Measurements from ENCODE around the gene NSUN4. TPM values are rescaled to one million over a fixed set of nuclear protein-coding genes. Genes with fewer than 3 reads are reported as not detected.

Gene NSUN4
- total and polyA plus RNA-seq, 2 donors (not counting 1 experiment from before 2014, with no cell fraction given): 21.3 to 33.7 TPM

DNA sequence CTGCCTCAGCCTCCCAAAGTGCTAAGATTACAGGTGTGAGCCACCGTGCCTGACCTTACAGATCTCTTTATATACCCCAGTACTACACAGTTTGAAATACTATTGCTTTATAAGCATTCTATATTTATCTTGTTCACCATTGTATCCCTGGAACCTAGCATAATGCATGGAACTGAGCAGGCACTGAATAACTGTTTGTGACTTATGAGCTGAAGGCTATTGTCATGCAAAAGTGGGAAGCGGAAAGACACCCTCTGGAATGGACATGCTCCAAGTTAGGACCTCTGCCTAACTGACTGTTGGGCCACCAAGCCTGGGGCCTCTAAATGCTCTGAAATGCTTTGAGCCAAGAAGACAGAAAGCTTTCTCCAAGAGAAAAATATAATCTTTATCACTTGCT, 45.3 kb upstream of the NSUN4 start:
- Histone ChIP-seq H4K20me1 (ENCODE audit: control insufficient read depth, insufficient read depth, low read length, poor library complexity, severe bottlenecking) (peaks cover 8% of the 10 kb centered on the region), H3K9me3 (ENCODE audit: control extremely low read depth in 1 of 3, control insufficient read depth in 2 of 3, insufficient read depth in 1 of 3, low read length in 2 of 3) (no peaks in the 10 kb centered on the region), H2AFZ (ENCODE audit: insufficient read depth, low read depth, low read length, poor library complexity, severe bottlenecking) (no peak overlapping the region), H3K27me3 (replicated peaks in 1 of 4; ENCODE audit: control extremely low read depth in 1 of 4, control insufficient read depth in 3 of 4, insufficient read depth in 4 of 4, low read length in 3 of 4) (no peaks in the 10 kb centered on the region), H3K9ac (ENCODE audit: low read length) (no peak overlapping the region), H3K27ac (ENCODE audit: low read length in 2 of 2) (no peak overlapping the region), H3K4me2 (replicated peaks; ENCODE audit: low read depth, low read length, poor library complexity, severe bottlenecking) (no peak overlapping the region), H3K36me3 (replicated peaks in 1 of 2; ENCODE audit: control extremely low read depth in 1 of 2, control insufficient read depth in 1 of 2, extremely low read depth in 1 of 2, insufficient read depth in 2 of 2, low read length in 1 of 2) (peaks cover 0 to 35% of the 10 kb centered on the region in 2 experiments), H3K4me1 (ENCODE audit: control insufficient read depth in 2 of 2, insufficient read depth in 2 of 2, low read length in 2 of 2) (no peaks in the 10 kb centered on the region), H3K79me2 (ENCODE audit: control insufficient read depth, insufficient read depth, low read length) (peaks cover 19% of the 10 kb centered on the region), H3K4me3 (ENCODE audit: control extremely low read depth in 1 of 5, extremely low read depth in 1 of 5, insufficient read depth in 1 of 5, low read depth in 2 of 5, low read length in 4 of 5) (no peak overlapping the region)
- WGBS (ENCODE audit: insufficient coverage): 95% methylated on average over 2 of the region's 2 CpGs
- DNase-seq: no peak
- ATAC-seq (ENCODE audit: low read depth): no peak
- H3K9me3 Mint-ChIP-seq (ENCODE audit: insufficient read depth): no peaks in the 10 kb centered on the region
- intact Hi-C loops (cut with micrococcal nuclease): no loop called here
- TF ChIP-seq, protein P1, sequence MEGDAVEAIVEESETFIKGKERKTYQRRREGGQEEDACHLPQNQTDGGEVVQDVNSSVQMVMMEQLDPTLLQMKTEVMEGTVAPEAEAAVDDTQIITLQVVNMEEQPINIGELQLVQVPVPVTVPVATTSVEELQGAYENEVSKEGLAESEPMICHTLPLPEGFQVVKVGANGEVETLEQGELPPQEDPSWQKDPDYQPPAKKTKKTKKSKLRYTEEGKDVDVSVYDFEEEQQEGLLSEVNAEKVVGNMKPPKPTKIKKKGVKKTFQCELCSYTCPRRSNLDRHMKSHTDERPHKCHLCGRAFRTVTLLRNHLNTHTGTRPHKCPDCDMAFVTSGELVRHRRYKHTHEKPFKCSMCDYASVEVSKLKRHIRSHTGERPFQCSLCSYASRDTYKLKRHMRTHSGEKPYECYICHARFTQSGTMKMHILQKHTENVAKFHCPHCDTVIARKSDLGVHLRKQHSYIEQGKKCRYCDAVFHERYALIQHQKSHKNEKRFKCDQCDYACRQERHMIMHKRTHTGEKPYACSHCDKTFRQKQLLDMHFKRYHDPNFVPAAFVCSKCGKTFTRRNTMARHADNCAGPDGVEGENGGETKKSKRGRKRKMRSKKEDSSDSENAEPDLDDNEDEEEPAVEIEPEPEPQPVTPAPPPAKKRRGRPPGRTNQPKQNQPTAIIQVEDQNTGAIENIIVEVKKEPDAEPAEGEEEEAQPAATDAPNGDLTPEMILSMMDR (IDR thresholded peaks at IDR 0.05): no peak
- no peak for TF ChIP-seq EZH2 (IDR thresholded peaks at IDR 0.05; ENCODE audit: borderline replicate concordance, insufficient read depth, low read depth, low read length, poor library complexity, severe bottlenecking)
- POLR2A ChIA-PET: interaction anchor here (0.6 kb wide), 1 partner anchor 152 kb away, joined by 3 read pairs; no protein-coding TSS in a partner anchor
- H3K27me3 Mint-ChIP-seq: no peaks in the 10 kb centered on the region
- H3K4me1 Mint-ChIP-seq: peaks cover 3% of the 10 kb centered on the region
- no peak overlapping the region for H3K4me3 Mint-ChIP-seq
- no peak overlapping the region for H3K27ac Mint-ChIP-seq
- CTCF ChIA-PET: interaction anchor here (2.3 kb wide), 1 partner anchor 71 kb away, joined by 6 read pairs; no protein-coding TSS in a partner anchor

DNA sequence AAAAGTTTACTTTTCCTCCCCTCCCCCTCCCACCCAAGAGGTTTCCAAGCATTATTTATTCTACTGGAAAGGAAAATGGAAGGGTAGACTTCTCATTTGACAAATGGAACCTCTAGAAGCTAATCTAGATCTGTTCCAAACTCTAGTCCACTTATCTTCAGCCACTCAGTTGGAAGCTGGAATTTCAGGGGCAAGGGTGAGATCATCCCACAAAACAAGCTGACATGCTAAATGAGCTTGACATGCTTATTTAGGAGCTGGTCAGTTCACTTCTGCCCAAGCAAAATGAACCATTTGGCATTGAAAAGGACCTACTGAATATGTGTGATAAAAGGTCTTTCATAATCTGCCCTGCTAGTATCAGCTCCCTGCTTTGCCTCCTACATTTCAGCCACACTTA, 42.2 kb upstream of the NSUN4 start:
- peaks cover 24% of the 10 kb centered on the region for H4K20me1 ChIP-seq (ENCODE audit: control insufficient read depth, insufficient read depth, low read length, poor library complexity, severe bottlenecking)
- intact Hi-C loops (cut with micrococcal nuclease): no loop called here
- H3K4me1 ChIP-seq (ENCODE audit: control insufficient read depth in 2 of 2, insufficient read depth in 2 of 2, low read length in 2 of 2): peaks cover 12% of the 10 kb centered on the region in 2 donors
- Mint-ChIP-seq H3K27me3 (no peaks in the 10 kb centered on the region), H3K27ac (peak overlapping the region; percentile 50), H3K4me1 (peaks cover 21% of the 10 kb centered on the region), H3K4me3 (no peak overlapping the region), H3K9me3 (ENCODE audit: insufficient read depth) (no peaks in the 10 kb centered on the region)
- no peaks in the 10 kb centered on the region for H3K9me3 ChIP-seq (ENCODE audit: control extremely low read depth in 1 of 3, control insufficient read depth in 2 of 3, insufficient read depth in 1 of 3, low read length in 2 of 3)
- no peak overlapping the region for H3K4me2 ChIP-seq (replicated peaks; ENCODE audit: low read depth, low read length, poor library complexity, severe bottlenecking)
- DNase-seq: no peak
- no peak for TF ChIP-seq EZH2 (IDR thresholded peaks at IDR 0.05; ENCODE audit: borderline replicate concordance, insufficient read depth, low read depth, low read length, poor library complexity, severe bottlenecking)
- TF ChIP-seq, protein P1 (IDR thresholded peaks at IDR 0.05): no peak
- H3K4me3 ChIP-seq (ENCODE audit: control extremely low read depth in 1 of 5, extremely low read depth in 1 of 5, insufficient read depth in 1 of 5, low read depth in 2 of 5, low read length in 4 of 5): no peak overlapping the region
- H3K27me3 ChIP-seq (replicated peaks in 1 of 4; ENCODE audit: control extremely low read depth in 1 of 4, control insufficient read depth in 3 of 4, insufficient read depth in 4 of 4, low read length in 3 of 4): no peaks in the 10 kb centered on the region
- ATAC-seq (ENCODE audit: low read depth): no peak
- peaks cover 0 to 33% of the 10 kb centered on the region in 2 experiments for H3K36me3 ChIP-seq (replicated peaks in 1 of 2; ENCODE audit: control extremely low read depth in 1 of 2, control insufficient read depth in 1 of 2, extremely low read depth in 1 of 2, insufficient read depth in 2 of 2, low read length in 1 of 2)
- H3K27ac ChIP-seq (ENCODE audit: low read length in 2 of 2): no peak overlapping the region
- H3K9ac ChIP-seq (ENCODE audit: low read length): no peak overlapping the region
- POLR2A ChIA-PET: no interaction called here
- H2AFZ ChIP-seq (ENCODE audit: insufficient read depth, low read depth, low read length, poor library complexity, severe bottlenecking): no peak overlapping the region
- peaks cover 45% of the 10 kb centered on the region for H3K79me2 ChIP-seq (ENCODE audit: control insufficient read depth, insufficient read depth, low read length)
- CTCF ChIA-PET: interaction anchor here (0.9 to 1.5 kb wide), 3 partner anchors 10 to 75 kb away, joined by 3 read pairs; no protein-coding TSS in a partner anchor

Measured in B cell (primary cell).